Adipose tissue (tissue), 3 donors: ENCODE data around the gene GSC2. TPM values are rescaled to one million over a fixed set of nuclear protein-coding genes. Genes with fewer than 3 reads are reported as not detected.

Experiments
- H3K27ac ChIP-seq: one replicate; pipeline ENCODE4 v1.5.1; 2013; ENCODE audit warnings: low read depth, low read length
- WGBS, 3 donors: extraction: QIAGEN DNeasy Blood & Tissue Kit; methylation state at CpG; one replicate each; pipeline ENCODE4 v1.1.7; 2013; 5-methylcytosine and 5-hydroxymethylcytosine counted together
- polyA plus RNA-seq, 3 donors: library from polyadenylated mRNA; stranded (reverse); fragments of 200-250 nt; gene quantifications; one replicate each; pipeline ENCODE4 v1.2.3, GENCODE V29; 2013
- donor health status: healthy with polysubstance abuse.
- donor health status: Bipolar disorder and iron deficiency.
- donor health status: healthy.

GSC2 gene, protein sequence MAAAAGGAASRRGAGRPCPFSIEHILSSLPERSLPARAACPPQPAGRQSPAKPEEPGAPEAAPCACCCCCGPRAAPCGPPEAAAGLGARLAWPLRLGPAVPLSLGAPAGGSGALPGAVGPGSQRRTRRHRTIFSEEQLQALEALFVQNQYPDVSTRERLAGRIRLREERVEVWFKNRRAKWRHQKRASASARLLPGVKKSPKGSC
- not detected for polyA plus RNA-seq

GRCh38 chr22:19149991-19150390 is at the start of gene GSC2:
Gene GSC2 (minus strand): TSS chr22:19150292. CDS start chr22:19150283, 9 bp downstream.
- no peak within 1 kb of the TSS for H3K27ac ChIP-seq
- WGBS, 3 donors: 1 to 3% (median 2%) methylated on average over 29 to 59 of the region's 59 CpGs

GRCh38 chr22:19199479-19199878 is 49.4 kb upstream of the GSC2 start:
- 83 to 92% (median 90%) methylated on average over 8 of the region's 8 CpGs for WGBS, 3 donors
- H3K27ac ChIP-seq: no peak overlapping the region

- no peak overlapping the region for H3K27ac ChIP-seq
- whole genome bisulfite sequencing, 3 donors: 88 to 95% (median 89%) methylated on average over 10 of the region's 10 CpGs
Observed at GRCh38 chr22:19197997-19198865, 48.1 kb upstream of the GSC2 start.

- H3K27ac ChIP-seq: no peak overlapping the region
- WGBS, 3 donors: 71 to 85% (median 80%) methylated on average over 11 of the region's 11 CpGs
Observed at GRCh38 chr22:19196841-19197612, 46.9 kb upstream of the GSC2 start.

- no peak overlapping the region for H3K27ac ChIP-seq
- 75 to 90% (median 82%) methylated on average over 23 of the region's 23 CpGs for WGBS, 3 donors
Observed at GRCh38 chr22:19195796-19196731, 46.0 kb upstream of the GSC2 start.

GRCh38 chr22:19194766-19195536 is 44.9 kb upstream of the GSC2 start:
- 89 to 94% (median 92%) methylated on average over 16 of the region's 16 CpGs for WGBS, 3 donors
- H3K27ac ChIP-seq: no peak overlapping the region

DNA sequence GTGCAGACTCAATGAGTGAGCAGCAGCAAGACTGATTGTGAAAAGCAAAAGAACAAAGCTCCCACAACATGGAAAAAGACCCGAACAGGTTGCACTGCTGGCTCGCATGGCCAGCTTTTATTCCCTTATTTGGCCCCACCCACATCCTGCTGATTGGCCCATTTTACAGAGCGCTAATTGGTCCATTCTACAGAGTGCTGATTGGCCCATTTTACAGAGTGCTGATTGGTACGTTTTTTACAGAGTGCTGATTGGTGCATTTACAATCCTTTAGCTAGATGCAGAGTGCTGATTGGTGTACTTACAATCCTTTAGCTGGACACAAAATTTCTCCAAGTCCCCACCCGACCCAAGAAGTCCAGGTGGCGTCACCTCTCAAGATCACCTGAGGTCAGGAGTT is 43.8 kb upstream of the GSC2 start:
- WGBS, 3 donors: 94 to 97% (median 95%) methylated on average over 6 of the region's 6 CpGs
- H3K27ac ChIP-seq: no peak overlapping the region

DNA sequence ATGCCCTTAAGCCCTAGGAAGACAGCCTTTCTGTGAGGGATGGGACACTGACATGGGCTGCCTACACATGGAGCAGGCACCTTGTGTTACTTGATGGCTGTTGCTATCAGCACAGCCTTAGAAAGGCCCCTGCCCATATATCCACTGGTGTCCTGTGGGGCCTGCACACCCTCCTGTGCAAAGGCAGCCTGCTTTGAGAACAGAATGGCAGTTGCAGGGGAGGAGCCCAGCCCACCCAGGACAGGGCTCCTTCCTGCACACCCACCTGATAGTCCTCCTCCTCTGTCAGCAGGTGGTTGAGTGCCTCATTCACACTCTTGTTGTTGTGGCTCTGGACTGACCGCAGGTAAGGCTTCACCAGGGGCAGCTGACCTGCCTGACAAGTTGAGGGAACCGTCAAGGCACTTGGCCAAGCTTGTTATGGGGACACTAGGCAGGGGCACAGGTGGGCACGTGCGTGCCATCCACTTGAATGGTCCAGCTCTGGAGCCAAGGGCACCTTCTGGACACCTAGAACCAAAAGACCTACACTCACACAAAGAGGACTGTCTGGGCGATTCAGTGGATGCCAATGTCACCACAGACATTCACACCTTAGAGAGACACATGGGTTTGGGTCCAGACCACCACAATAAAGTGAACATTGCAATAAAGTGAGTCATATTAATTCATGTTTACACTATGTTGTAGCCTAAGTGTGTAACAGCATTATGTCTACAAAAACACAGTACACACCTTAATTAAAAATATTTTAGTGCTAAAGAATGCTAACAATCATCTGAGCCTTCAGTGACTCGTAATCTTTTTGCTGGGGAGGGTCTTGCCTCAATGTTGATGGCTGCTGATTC is 37.8 kb upstream of the GSC2 start:
- H3K27ac ChIP-seq: no peak overlapping the region
- 84 to 91% (median 87%) methylated on average over 6 of the region's 6 CpGs for WGBS, 3 donors

GRCh38 chr22:19184276-19184997 is 34.3 kb upstream of the GSC2 start:
- 84 to 92% (median 88%) methylated on average over 16 to 20 of the region's 20 CpGs for WGBS, 3 donors
- no peak overlapping the region for H3K27ac ChIP-seq

DNA sequence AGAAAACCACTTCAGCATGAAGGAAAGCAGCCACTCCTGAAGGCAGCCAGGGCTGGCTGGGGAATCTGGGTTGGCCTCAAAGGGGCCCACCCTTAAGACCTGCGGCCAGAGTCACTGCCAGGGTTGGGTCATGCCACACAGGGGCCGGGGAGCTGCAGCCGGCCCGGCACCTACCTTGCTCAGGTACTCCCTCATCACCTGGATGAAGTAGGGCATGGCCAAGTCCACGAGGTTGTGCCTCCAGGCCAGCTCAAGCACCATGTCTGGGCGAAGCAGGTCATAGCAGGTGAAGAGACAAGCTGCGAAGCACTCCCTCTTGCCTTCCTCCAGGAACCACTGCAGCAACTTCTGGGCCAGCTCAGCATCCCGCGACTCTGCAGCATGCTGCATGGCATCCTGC is 33.1 kb upstream of the GSC2 start:
- WGBS, 3 donors: 87 to 95% (median 91%) methylated on average over 9 of the region's 9 CpGs
- no peak overlapping the region for H3K27ac ChIP-seq

DNA sequence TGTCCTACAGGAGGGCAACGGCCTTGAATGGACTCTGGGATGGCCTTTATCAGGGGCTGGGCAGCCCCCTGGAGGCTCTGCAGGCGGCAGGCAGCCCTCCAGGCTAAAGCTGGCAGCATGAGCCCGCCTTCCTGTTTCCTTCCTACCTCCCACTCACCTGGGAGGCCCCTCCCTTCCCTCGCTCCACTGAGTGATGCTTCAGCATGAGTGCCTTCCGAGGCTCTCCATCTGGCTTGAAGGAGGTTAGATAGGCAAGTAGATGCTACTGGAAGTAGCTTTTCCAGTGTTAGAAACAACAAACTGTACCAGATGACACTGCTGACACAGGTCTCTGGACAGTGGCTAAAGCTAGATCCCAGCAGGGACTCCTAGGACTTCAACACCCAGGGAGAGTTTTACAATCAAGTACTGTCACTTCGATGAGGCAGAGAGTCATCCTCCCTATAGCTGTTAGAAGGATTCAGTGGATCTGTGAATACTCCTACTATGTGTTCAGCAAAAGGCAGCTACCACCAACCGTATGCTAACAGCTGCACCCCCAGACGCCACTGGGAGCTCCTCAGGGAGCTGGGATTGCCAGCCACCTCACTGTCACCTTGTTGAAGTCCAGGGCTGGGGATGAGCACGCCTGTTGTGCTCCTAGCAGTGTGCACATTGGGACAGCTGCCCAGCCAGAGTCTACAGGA is 32.5 kb upstream of the GSC2 start:
- H3K27ac ChIP-seq: no peak overlapping the region
- 66 to 74% (median 71%) methylated on average over 9 of the region's 9 CpGs for WGBS, 3 donors

DNA sequence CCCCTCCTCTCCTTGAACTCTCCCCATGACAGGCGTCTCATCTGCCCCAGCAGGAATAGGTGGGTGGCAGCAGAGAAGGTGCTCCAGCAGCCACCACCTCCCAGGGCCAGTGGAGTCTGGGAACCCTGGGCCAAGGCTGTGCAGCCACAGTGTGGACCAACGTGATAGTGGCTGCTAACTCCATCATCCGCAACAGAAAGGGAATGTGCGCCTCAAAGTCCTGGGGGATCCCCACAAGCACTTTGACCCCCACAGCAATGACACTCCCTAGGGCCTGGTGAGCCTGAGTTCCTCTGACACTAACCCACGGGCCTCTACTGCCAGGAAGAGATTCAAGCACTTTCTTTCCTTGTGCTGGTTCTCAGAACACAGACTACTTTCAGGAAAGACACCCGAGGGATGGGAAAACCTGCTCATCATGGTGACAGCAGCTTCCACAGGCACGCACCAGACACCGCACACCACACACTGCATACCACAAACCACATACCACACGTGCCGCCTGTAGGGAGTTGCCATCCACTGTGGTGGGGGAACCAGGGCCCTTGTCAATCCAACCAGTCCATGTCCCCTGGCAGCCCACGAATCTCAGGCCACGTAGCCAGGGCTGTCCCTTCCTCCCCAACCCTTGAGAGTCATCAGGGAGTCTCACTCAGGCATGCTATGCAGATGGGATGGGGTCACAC is 31.8 kb upstream of the GSC2 start:
- 58 to 76% (median 59%) methylated on average over 12 of the region's 12 CpGs for WGBS, 3 donors
- H3K27ac ChIP-seq: no peak overlapping the region

DNA sequence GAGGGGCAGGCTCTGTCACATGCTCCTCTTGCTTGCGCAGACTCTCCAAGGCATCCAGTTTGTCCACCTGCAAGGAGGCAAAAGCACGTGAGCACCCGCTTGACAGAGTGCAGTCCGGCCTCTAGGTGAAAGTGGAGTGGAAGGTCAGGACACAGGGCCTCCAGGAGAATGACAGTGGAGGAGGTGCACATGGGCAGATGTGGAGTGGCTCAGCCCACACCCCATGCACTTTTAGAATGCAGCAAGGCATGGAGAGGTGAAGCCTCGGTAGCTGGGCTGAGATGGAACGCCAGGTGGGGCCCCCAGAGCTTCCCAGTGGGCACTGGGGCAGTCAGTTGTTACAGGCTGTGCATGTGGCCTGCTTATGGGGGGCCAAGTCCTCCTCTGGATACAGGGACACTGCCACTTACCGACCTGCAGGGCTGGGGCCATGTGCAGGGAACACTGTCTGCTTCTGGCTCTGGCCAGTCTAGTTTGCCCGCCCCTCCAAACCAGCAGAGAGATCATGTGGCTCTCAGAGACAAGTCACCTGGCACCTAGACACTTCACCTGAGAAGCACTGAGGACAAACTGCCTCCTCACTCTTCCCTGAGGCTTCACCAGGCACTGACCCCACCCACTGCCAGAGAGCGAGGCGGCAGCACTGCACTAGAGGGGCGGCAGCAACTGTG is 30.8 kb upstream of the GSC2 start:
- WGBS, 3 donors: 91 to 93% (median 92%) methylated on average over 11 of the region's 11 CpGs
- H3K27ac ChIP-seq: no peak overlapping the region

GRCh38 chr22:19180234-19180633 is 30.1 kb upstream of the GSC2 start:
- 92 to 94% (median 93%) methylated on average over 9 of the region's 9 CpGs for WGBS, 3 donors

More at GRCh38 chr22:19180234-19180633, 30.1 kb upstream of the GSC2 start:
- no peak overlapping the region for H3K27ac ChIP-seq
